PC-3 (cell line): ENCODE measurements around the gene CAND2. TPM values are rescaled to one million over a fixed set of nuclear protein-coding genes. Genes with fewer than 3 reads are reported as not detected.

Experiments
- ATAC-seq: fragments of 200-7000 bp; cut with Tn5 transposase; 2 replicates; pipeline ENCODE4 v1.9.1; 2020; ENCODE audit warnings: mild to moderate bottlenecking, moderate library complexity
- Bru-seq: library from RNA; stranded (reverse); fragments of 400-500 nt; gene quantifications from one replicate; lab custom pipeline; 2021; lab: Mats Ljungman, UMichigan
- BruChase-seq, 2 experiments: library from RNA; stranded (reverse); fragments of 400-500 nt; gene quantifications; one replicate each; lab custom pipeline; 2021; lab: Mats Ljungman, UMichigan
- BruUV-seq: library from RNA; stranded (reverse); fragments of 400-500 nt; replicated peaks from 2 replicates; lab custom pipeline; 2021; lab: Mats Ljungman, UMichigan
- CTCF ChIA-PET: fragments of 300-600 bp; sonication (Branson Sonifier 250); formaldehyde crosslinking; loops from one replicate; lab custom pipeline; 2022; ENCODE audit warnings: antibody characterized with exemption; lab: Charles Lee
- POLR2A ChIA-PET: fragments of 300-600 bp; sonication (Branson Sonifier 250); formaldehyde crosslinking; loops from one replicate; lab custom pipeline; 2022; ENCODE audit warnings: antibody characterized with exemption; ENCODE audit not compliant: unreplicated experiment; lab: Charles Lee
- DNase-seq: peaks from one replicate; pipeline ENCODE4 v3.0.0-alpha.2; 2015
- H2AFZ ChIP-seq: fragments of 300-600 bp; sonication (generic); 2 replicates; pipeline ENCODE4 v1.6.0; 2016; ENCODE audit warnings: antibody characterized with exemption, low read length
- H3F3A ChIP-seq: fragments of 300-600 bp; sonication (generic); one replicate; pipeline ENCODE4 v1.6.0; 2017; ENCODE audit warnings: antibody characterized with exemption, low read length, control low read depth, mild to moderate bottlenecking; ENCODE audit not compliant: unreplicated experiment
- H3K27ac ChIP-seq: fragments of 300-600 bp; sonication (generic); 2 replicates; pipeline ENCODE4 v1.5.1; 2016; ENCODE audit warnings: mild to moderate bottlenecking, low read length
- H3K27me3 ChIP-seq: fragments of 300-600 bp; sonication (generic); 2 replicates; pipeline ENCODE4 v1.6.1; 2016; ENCODE audit warnings: low read length, mixed read lengths
- H3K36me3 ChIP-seq: fragments of 300-600 bp; sonication (generic); 2 replicates; pipeline ENCODE4 v1.6.1; 2016; ENCODE audit warnings: low read depth, mixed run types, low read length, mixed read lengths
- H3K4me1 ChIP-seq: fragments of 300-600 bp; sonication (generic); 2 replicates; pipeline ENCODE4 v1.5.1; 2016; ENCODE audit warnings: low read length; ENCODE audit not compliant: insufficient read depth
- H3K4me2 ChIP-seq: fragments of 300-600 bp; sonication (generic); 2 replicates; pipeline ENCODE4 v1.6.0; 2016; ENCODE audit warnings: low read length
- H3K4me3 ChIP-seq: fragments of 300-600 bp; sonication (generic); 2 replicates; pipeline ENCODE4 v1.5.1; 2016; ENCODE audit warnings: mild to moderate bottlenecking, low read length, mixed read lengths
- H3K79me2 ChIP-seq: fragments of 300-600 bp; sonication (generic); 2 replicates; pipeline ENCODE4 v1.6.1; 2017; ENCODE audit warnings: low read length, mixed read lengths
- H3K9ac ChIP-seq: fragments of 300-600 bp; sonication (generic); 2 replicates; pipeline ENCODE4 v1.6.0; 2016; ENCODE audit warnings: mild to moderate bottlenecking, low read length
- H3K9me2 ChIP-seq: fragments of 300-600 bp; sonication (generic); replicated peaks from 2 replicates; pipeline ENCODE4 v1.6.1; 2016; ENCODE audit warnings: mixed run types, low read length, mixed read lengths
- H3K9me3 ChIP-seq: fragments of 300-600 bp; sonication (generic); 2 replicates; pipeline ENCODE4 v1.6.1; 2016; ENCODE audit warnings: low read length, mixed read lengths
- H4K20me1 ChIP-seq: fragments of 300-600 bp; sonication (generic); 2 replicates; pipeline ENCODE4 v1.6.1; 2016; ENCODE audit warnings: low read length, mixed read lengths
- CTCF ChIP-seq: fragments of 300-600 bp; sonication (generic); conservative IDR thresholded peaks from 2 replicates; pipeline ENCODE4 v1.5.1; 2017; ENCODE audit warnings: antibody characterized with exemption, low read depth, mild to moderate bottlenecking, low read length
- EZH2 ChIP-seq: fragments of 300-600 bp; sonication (generic); IDR thresholded peaks from one replicate; pipeline ENCODE4 v1.6.1; 2017; ENCODE audit warnings: antibody characterized with exemption, mild to moderate bottlenecking, low read length; ENCODE audit not compliant: unreplicated experiment
- EZH2phosphoT487 ChIP-seq: fragments of 300-600 bp; sonication (generic); IDR thresholded peaks from 2 replicates; pipeline ENCODE4 v1.6.1; 2018; ENCODE audit warnings: mild to moderate bottlenecking, antibody characterized with exemption, low read length, borderline replicate concordance
- intact Hi-C: fragments of 100-400 bp; cut with micrococcal nuclease; formaldehyde crosslinking; loops from 2 replicates; pipeline ENCODE4 v1.9.0; 2023
- long read RNA-seq: library from polyadenylated mRNA; unstranded; transcript quantifications from one replicate; pipeline ENCODE4 v2.0.0, GENCODE V29; 2021; ENCODE audit not compliant: unreplicated experiment
- total RNA-seq: library from RNA; depleted of rRNA; stranded (reverse); fragments of >200 nt; gene quantifications from 2 replicates; pipeline ENCODE4 v1.2.3, GENCODE V29; 2014; rRNA removed

The CAND2 gene
- total RNA-seq (2.4 and 4.8 TPM in 2 replicates), Bru-seq, nascent RNA (percentile 50 among the genes with signal in this experiment), BruChase-seq, experiment 1, labeled RNA remaining after a 6-hour chase (percentile 45 among the genes with signal in this experiment), BruChase-seq, experiment 2, labeled RNA remaining after a 2-hour chase (percentile 60 among the genes with signal in this experiment)
- long read RNA-seq, full-length matches to known transcripts = 4 of 28 reads
- long read RNA-seq, partial matches to known transcripts = 12 of 28 reads
- long read RNA-seq, other reads (novel, unspliced or antisense) = 12 of 28 reads

DNA sequence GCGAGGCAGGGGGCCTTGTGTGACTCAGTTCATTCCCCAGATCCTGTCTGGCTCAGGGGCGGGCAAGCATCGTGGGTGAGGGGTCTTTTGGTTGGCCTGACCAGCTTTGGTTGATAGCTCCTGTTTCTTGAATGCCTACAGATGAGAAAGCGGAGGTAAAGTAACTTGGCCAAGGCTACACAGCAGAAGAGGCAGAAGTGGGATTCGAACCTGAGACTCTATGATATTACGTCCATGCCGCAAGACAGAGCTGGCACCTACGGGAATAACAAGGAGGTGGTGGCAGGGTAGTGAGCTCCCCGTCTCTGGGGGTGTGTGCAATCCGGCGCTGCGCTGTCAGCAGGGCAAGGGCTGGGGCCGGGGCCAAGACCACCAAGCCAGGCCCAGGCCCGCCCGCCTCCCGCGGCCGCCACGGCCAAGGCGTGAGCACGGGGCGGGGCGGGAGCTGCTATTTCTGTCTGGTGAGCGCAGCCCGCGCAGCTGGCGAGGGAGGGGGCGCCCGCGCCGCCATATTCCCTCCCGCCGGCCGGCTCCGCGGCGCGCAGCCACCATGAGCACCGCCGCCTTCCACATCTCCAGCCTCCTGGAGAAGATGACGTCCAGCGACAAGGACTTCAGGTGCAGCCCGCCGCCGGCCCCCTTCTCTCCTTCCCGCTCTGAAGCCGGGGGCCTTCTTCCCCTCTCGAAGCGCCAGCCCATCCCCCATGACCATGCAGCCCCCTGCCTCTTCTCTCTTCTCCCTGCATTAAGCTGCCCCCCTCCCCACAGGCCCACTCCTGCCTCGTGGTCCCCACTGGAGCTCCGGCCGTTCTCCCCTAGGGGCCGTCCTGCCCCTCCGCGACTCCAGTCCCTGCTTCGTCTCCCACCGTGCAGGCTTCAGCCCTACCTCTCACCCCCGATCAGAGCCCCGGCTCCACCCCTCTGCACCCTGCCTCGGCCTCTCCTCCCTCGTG lies at the start of gene CAND2:
Gene CAND2 (plus strand): TSS at position 510 of the 953 bp plus-strand sequence. CDS start 41 bp downstream, at position 551.
- no peaks in the 10 kb centered on the region for H3K9me3 ChIP-seq
- H3K36me3 ChIP-seq = no peaks in the 10 kb centered on the region
- no peaks in the 10 kb centered on the region for H3K27me3 ChIP-seq
- intact Hi-C loops = no loop called here
- DNase-seq = no peak
- H3K4me1 ChIP-seq = 0 out of 2 replicates have a peak, but pooled peaks cover 6% of the 10 kb centered on the region
- H3K9ac ChIP-seq = peak within 1 kb of the TSS; percentile 47
- H3K27ac ChIP-seq = no peak within 1 kb of the TSS
- H2AFZ ChIP-seq = peak within 1 kb of the TSS; percentile 91
- H4K20me1 ChIP-seq = no peaks in the 10 kb centered on the region
- ATAC-seq = peak; percentile 60
- no peaks in the 10 kb centered on the region for H3K79me2 ChIP-seq
- H3F3A ChIP-seq = no peaks in the 10 kb centered on the region
- POLR2A ChIA-PET = interaction anchor here (0.5 to 0.6 kb wide), 2 partner anchors 242 to 645 kb away, joined by 3 to 7 read pairs; no protein-coding TSS in a partner anchor
- TF ChIP-seq EZH2 (no peak), CTCF (no peak), EZH2phosphoT487 (no peak)
- peak within 1 kb of the TSS; percentile 82 for H3K4me2 ChIP-seq
- H3K9me2 ChIP-seq = no peaks in the 10 kb centered on the region
- peak within 1 kb of the TSS; percentile 65 for H3K4me3 ChIP-seq
- no TSS peak for BruUV-seq
- CTCF ChIA-PET = interaction anchor here (0.8 to 1.1 kb wide), 2 partner anchors 14 to 90 kb away, joined by 3 to 6 read pairs; no protein-coding TSS in a partner anchor

DNA sequence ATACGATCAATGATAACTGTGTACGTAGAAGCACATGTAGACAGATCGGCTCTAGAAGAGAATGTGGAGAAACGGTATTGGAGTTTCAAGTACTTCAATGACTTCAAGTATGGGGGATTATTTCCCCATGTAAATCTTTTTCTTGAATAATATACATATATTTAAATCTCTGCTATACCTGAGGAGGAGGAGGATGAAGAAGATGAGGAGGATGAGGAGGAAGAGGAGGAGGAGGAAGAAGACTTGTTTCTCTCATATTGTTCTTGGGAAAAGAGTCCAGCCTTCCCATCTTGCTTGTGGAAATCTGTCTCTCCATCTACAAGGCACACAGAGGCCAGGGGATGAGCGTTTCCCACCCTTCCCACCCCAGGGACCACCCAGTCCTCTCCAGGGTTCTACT lies 48.0 kb upstream of the CAND2 start:
- DNase-seq = no peak
- Histone ChIP-seq H3K4me2 (no peak overlapping the region), H3K4me1 (peaks cover 41% of the 10 kb centered on the region), H3K36me3 (no peaks in the 10 kb centered on the region; the same call in 1 of the 2 replicates), H3K27ac (no peak overlapping the region), H2AFZ (no peak overlapping the region), H3K79me2 (no peaks in the 10 kb centered on the region), H3K9ac (no peak overlapping the region), H3F3A (no peaks in the 10 kb centered on the region), H4K20me1 (no peaks in the 10 kb centered on the region), H3K27me3 (no peaks in the 10 kb centered on the region), H3K9me3 (no peaks in the 10 kb centered on the region), H3K4me3 (no peak overlapping the region), H3K9me2 (no peaks in the 10 kb centered on the region)
- intact Hi-C loops = no loop called here
- ChIA-PET POLR2A (no interaction called here), CTCF (interaction anchor here (0.5 kb wide), 1 partner anchor 170 kb away, joined by 4 read pairs; no protein-coding TSS in a partner anchor)
- TF ChIP-seq CTCF = no peak
- TF ChIP-seq EZH2phosphoT487 = no peak
- BruUV-seq = no TSS peak
- no peak for ATAC-seq
